Mesothelial cell of epicardium (in vitro differentiated cells): Measurements from ENCODE around the gene KRT14. TPM values are rescaled to one million over a fixed set of nuclear protein-coding genes. Genes with fewer than 3 reads are reported as not detected.

Experiments used
- DNase-seq, 2 experiments: peaks; one replicate each; pipeline ENCODE4 v3.0.0; 2021; ENCODE audit warnings: low spot score in 2 of 2; ENCODE audit not compliant: unreplicated experiment in 2 of 2
- H3K27ac Mint-ChIP-seq: 2 replicates; pipeline ENCODE4 v1.8.0; 2021; ENCODE audit warnings: mixed read lengths
- H3K27me3 Mint-ChIP-seq: 2 replicates; pipeline ENCODE4 v1.8.0; 2021; ENCODE audit warnings: low read depth, mixed read lengths
- H3K36me3 Mint-ChIP-seq: 2 replicates; pipeline ENCODE4 v1.8.0; 2021; ENCODE audit warnings: mixed read lengths
- H3K4me1 Mint-ChIP-seq: 2 replicates; pipeline ENCODE4 v1.8.0; 2021; ENCODE audit warnings: mixed read lengths
- H3K4me3 Mint-ChIP-seq: 2 replicates; pipeline ENCODE4 v1.8.0; 2021; ENCODE audit warnings: mild to moderate bottlenecking, moderate library complexity, mixed read lengths
- H3K9me3 Mint-ChIP-seq: 2 replicates; pipeline ENCODE4 v1.8.0; 2021; ENCODE audit warnings: mixed read lengths
- total RNA-seq: library from RNA; stranded (reverse); gene quantifications from 3 replicates; pipeline ENCODE4 v1.2.1, GENCODE V29; 2021
- TF ChIP-seq, protein P1 (sequence below): fragments of 200-600 bp; sonication (generic); IDR thresholded peaks from one replicate; pipeline ENCODE4 v1.5.0; 2021; ENCODE audit warnings: antibody characterized with exemption; ENCODE audit not compliant: unreplicated experiment

Gene KRT14
- total RNA-seq, 1 donor from 2014 or later: not detected

DNA sequence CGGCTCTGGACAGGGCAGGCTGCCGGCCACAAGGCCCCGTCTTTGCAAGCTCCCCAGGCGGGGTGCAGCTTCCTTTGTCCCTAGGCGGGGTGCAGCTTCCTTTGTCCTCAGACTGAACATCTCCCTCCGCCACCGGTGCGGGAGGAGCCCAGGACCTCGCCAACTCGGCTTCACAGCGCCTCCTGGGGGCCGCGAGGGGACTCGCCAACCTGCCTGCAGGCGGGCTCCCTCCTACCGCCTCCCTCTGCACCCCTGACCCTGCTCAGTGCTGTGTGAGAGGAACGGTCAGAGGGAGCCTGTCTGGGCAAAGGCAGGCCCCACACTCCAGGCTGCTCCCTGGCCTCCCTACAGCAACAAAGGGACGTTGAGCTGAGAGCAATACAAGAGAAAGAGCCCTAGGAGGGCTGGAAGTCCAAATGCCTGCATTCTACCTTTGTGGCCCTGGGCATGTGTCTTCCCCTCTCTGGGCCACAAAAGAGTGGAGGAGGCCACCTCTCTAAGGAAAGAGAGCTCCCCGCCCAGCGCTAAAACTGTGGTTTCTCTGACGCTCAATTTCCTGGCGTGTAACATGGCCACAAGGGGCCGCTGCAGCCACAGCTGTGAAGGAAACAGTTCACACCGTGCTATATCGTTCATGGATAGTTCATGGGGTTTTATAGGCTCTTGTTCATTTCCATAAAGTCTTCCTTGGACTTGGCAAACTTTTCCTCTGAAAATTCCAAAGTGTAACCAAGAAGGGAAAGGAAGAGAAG lies 37.7 kb downstream of the KRT14 start:
- H3K27me3 Mint-ChIP-seq: no peaks in the 10 kb centered on the region
- no peaks in the 10 kb centered on the region for H3K9me3 Mint-ChIP-seq
- H3K36me3 Mint-ChIP-seq: no peaks in the 10 kb centered on the region
- TF ChIP-seq, protein P1, sequence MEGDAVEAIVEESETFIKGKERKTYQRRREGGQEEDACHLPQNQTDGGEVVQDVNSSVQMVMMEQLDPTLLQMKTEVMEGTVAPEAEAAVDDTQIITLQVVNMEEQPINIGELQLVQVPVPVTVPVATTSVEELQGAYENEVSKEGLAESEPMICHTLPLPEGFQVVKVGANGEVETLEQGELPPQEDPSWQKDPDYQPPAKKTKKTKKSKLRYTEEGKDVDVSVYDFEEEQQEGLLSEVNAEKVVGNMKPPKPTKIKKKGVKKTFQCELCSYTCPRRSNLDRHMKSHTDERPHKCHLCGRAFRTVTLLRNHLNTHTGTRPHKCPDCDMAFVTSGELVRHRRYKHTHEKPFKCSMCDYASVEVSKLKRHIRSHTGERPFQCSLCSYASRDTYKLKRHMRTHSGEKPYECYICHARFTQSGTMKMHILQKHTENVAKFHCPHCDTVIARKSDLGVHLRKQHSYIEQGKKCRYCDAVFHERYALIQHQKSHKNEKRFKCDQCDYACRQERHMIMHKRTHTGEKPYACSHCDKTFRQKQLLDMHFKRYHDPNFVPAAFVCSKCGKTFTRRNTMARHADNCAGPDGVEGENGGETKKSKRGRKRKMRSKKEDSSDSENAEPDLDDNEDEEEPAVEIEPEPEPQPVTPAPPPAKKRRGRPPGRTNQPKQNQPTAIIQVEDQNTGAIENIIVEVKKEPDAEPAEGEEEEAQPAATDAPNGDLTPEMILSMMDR: peak; percentile 85
- peak overlapping the region; percentile 99 for H3K27ac Mint-ChIP-seq
- peak; percentile 78 to 89 for DNase-seq
- H3K4me3 Mint-ChIP-seq: peak overlapping the region; percentile 48
- peaks cover 66% of the 10 kb centered on the region for H3K4me1 Mint-ChIP-seq

DNA sequence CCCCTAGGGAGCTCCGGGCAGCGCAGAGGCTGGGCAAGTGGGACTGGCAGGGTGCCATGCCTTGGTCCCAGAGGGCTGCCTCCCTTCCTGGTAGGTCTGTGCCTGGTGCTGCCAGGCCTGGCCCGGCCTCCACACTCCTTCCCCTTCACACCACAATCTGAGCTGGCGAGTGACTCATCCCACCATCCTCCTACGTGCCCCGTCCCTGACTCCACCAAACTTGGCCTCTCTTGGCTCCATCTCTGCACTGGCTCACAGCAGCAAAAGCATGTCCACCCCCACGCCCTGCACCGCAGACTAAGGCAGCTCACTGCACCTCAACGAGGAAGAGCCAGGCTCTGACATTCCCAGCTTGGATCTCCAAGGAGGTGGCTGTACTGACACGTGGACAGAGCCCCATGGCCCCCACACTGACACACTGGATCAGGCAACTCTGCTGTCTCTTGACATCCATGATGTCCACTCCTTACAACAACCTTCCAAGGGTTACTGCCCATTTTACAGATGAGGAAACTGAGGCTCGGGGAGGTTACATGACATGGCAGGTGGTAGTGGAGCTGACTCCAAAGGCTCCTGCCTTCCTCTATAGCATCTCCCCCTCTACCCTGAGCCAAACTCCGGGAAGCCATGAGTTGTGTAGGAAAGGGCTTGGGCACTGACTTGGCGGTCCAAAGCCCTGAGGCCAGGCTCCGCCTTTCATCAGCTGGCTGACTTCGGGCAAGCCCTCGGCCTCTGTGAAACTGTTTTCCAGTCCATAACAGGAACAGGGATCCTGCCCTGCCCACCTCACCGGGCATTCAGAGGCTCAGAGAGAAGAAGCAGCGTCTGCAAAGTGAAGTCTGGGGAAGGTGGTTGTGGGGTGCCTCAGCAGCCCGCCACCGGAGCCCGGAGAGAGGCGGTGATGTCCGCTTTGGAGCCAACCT lies 38.5 kb downstream of the KRT14 start:
- Mint-ChIP-seq H3K27me3 (no peaks in the 10 kb centered on the region), H3K4me3 (no peak overlapping the region), H3K27ac (peak overlapping the region; percentile 99), H3K36me3 (no peaks in the 10 kb centered on the region), H3K4me1 (peaks cover 64% of the 10 kb centered on the region), H3K9me3 (no peaks in the 10 kb centered on the region)
- TF ChIP-seq, protein P1: no peak
- DNase-seq: no peak

DNA sequence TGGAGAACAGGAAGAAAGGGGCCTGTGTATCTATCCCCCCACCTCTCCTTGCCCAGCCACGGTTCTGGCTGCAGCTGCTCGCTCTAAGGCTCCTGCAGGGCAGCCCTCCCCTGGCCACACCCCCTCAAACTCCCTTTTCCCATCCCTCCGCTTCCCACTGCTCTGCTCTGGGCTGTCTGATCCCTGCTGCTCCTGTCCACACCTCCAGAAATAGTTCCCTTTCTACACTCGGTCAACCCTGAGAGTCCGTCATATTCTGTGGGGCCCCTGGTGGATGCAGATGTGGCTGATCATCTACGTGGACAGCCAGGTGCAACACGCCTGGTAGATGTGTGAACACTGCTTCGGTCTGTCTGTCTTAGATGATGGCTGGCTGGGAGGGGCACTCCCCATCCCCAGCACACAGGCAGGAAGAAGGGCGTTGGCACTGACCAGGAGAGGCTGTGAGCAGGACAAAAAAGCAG lies 39.3 kb downstream of the KRT14 start:
- H3K27me3 Mint-ChIP-seq: no peaks in the 10 kb centered on the region
- peak overlapping the region; percentile 99 for H3K27ac Mint-ChIP-seq
- H3K9me3 Mint-ChIP-seq: no peaks in the 10 kb centered on the region
- no peaks in the 10 kb centered on the region for H3K36me3 Mint-ChIP-seq
- DNase-seq: no peak
- H3K4me1 Mint-ChIP-seq: peaks cover 58% of the 10 kb centered on the region
- TF ChIP-seq, protein P1: no peak
- H3K4me3 Mint-ChIP-seq: no peak overlapping the region

DNA sequence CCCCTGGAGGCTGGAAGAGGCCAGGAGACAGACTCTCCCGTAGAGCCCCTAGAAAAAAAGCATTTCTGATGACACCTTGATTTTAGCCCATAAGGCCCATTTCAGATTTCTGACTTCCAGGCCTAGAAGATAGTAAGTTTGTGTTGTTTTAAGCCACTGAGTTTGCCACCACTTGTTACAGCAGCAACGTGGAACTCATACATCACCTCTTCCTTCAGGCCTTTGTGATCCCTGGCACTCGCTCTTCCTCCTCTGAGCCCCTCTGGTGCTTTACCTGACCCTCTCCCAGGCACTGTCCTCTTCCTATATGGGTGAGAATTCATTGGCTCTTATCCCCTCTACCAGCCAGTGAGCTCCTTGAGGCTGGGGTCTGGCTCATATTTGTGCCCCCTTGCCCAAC lies 39.9 kb downstream of the KRT14 start:
- Mint-ChIP-seq H3K4me1 (peaks cover 55% of the 10 kb centered on the region), H3K4me3 (no peak overlapping the region)

GRCh38 chr17:41545829-41546410 lies 40.8 kb downstream of the KRT14 start:
- Mint-ChIP-seq H3K36me3 (no peaks in the 10 kb centered on the region), H3K27me3 (no peaks in the 10 kb centered on the region), H3K9me3 (no peaks in the 10 kb centered on the region), H3K27ac (peak overlapping the region; percentile 77), H3K4me1 (peaks cover 56% of the 10 kb centered on the region), H3K4me3 (no peak overlapping the region)
- DNase-seq: no peak
- TF ChIP-seq, protein P1: no peak

More for the DNA sequence above, 39.9 kb downstream of the KRT14 start:
- Mint-ChIP-seq H3K27me3 (no peaks in the 10 kb centered on the region), H3K36me3 (no peaks in the 10 kb centered on the region), H3K9me3 (no peaks in the 10 kb centered on the region), H3K27ac (peak overlapping the region; percentile 99)
- TF ChIP-seq, protein P1: no peak
- no peak for DNase-seq
